ENCODE results near the gene TTC23L.

DNA sequence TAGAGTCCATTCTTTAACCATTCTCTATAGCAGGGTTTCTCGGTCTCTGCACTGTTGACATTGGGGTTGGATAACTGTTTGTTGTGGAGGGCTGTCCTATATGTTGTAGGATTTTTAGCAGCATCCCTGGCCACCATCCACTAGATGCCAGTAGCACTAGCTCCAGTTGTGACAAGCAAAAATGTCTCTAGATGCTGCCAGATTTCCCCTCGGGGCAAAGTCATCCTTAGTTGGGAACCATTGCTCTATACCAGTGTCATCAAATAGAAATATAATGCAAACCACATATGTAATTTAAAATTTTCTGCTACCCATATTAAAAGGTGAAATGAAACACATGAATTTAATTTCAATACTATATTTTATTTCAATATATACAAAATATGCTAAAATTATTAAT lies 2.9 kb downstream of the TTC23L start:
- no peak for TF ChIP-seq EP300 (IDR thresholded peaks at IDR 0.05)
- TF ChIP-seq, protein P1, sequence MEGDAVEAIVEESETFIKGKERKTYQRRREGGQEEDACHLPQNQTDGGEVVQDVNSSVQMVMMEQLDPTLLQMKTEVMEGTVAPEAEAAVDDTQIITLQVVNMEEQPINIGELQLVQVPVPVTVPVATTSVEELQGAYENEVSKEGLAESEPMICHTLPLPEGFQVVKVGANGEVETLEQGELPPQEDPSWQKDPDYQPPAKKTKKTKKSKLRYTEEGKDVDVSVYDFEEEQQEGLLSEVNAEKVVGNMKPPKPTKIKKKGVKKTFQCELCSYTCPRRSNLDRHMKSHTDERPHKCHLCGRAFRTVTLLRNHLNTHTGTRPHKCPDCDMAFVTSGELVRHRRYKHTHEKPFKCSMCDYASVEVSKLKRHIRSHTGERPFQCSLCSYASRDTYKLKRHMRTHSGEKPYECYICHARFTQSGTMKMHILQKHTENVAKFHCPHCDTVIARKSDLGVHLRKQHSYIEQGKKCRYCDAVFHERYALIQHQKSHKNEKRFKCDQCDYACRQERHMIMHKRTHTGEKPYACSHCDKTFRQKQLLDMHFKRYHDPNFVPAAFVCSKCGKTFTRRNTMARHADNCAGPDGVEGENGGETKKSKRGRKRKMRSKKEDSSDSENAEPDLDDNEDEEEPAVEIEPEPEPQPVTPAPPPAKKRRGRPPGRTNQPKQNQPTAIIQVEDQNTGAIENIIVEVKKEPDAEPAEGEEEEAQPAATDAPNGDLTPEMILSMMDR (IDR thresholded peaks at IDR 0.05): no peak
- TF ChIP-seq JUN (IDR thresholded peaks at IDR 0.05): no peak
- TF ChIP-seq, protein P2, sequence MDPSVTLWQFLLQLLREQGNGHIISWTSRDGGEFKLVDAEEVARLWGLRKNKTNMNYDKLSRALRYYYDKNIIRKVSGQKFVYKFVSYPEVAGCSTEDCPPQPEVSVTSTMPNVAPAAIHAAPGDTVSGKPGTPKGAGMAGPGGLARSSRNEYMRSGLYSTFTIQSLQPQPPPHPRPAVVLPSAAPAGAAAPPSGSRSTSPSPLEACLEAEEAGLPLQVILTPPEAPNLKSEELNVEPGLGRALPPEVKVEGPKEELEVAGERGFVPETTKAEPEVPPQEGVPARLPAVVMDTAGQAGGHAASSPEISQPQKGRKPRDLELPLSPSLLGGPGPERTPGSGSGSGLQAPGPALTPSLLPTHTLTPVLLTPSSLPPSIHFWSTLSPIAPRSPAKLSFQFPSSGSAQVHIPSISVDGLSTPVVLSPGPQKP (IDR thresholded peaks at IDR 0.05; ENCODE audit: low read depth, low read length): no peak
- no peak for TF ChIP-seq FOSL2 (IDR thresholded peaks at IDR 0.05)
- no peak for TF ChIP-seq FOSL2 (CRISPR knock-in tag; IDR thresholded peaks at IDR 0.05)
- TF ChIP-seq CHD2 (IDR thresholded peaks at IDR 0.05; ENCODE audit: low read length, partially characterized antibody): no peak
- no peak for TF ChIP-seq BHLHE40 (IDR thresholded peaks at IDR 0.05; ENCODE audit: low read depth, low read length)
- no peak for TF ChIP-seq CHD4 (IDR thresholded peaks at IDR 0.05; ENCODE audit: borderline replicate concordance)
- no peak for TF ChIP-seq POLR2A (IDR thresholded peaks at IDR 0.05; ENCODE audit: low read length)
- no peak for TF ChIP-seq NR3C1 (IDR thresholded peaks at IDR 0.05)
- TF ChIP-seq CBX2 (IDR thresholded peaks at IDR 0.05; ENCODE audit: borderline replicate concordance, low read depth): no peak
- TF ChIP-seq EHMT2 (IDR thresholded peaks at IDR 0.05; ENCODE audit: low read depth): no peak
